ENCODE measurements around the gene MS4A7.

- TF ChIP-seq, protein P1, sequence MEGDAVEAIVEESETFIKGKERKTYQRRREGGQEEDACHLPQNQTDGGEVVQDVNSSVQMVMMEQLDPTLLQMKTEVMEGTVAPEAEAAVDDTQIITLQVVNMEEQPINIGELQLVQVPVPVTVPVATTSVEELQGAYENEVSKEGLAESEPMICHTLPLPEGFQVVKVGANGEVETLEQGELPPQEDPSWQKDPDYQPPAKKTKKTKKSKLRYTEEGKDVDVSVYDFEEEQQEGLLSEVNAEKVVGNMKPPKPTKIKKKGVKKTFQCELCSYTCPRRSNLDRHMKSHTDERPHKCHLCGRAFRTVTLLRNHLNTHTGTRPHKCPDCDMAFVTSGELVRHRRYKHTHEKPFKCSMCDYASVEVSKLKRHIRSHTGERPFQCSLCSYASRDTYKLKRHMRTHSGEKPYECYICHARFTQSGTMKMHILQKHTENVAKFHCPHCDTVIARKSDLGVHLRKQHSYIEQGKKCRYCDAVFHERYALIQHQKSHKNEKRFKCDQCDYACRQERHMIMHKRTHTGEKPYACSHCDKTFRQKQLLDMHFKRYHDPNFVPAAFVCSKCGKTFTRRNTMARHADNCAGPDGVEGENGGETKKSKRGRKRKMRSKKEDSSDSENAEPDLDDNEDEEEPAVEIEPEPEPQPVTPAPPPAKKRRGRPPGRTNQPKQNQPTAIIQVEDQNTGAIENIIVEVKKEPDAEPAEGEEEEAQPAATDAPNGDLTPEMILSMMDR (IDR thresholded peaks at IDR 0.05), result peak in 4 of 6 experiments; percentile 11 to 38 (median 26)
- TF ChIP-seq POLR2A (IDR thresholded peaks at IDR 0.05), result no peak
Measured at GRCh38 chr11:60345489-60345888, 32.8 kb upstream of the MS4A7 start.
